ENCODE data around the gene NCAM2. TPM values are rescaled to one million over a fixed set of nuclear protein-coding genes. Genes with fewer than 3 reads are reported as not detected.

Gene NCAM2
- total and polyA plus RNA-seq, 2 of the 8 experiments (the other 6 are each of a cell fraction or from before 2014, with no cell fraction given): 0.14 to 1.1 TPM

DNA sequence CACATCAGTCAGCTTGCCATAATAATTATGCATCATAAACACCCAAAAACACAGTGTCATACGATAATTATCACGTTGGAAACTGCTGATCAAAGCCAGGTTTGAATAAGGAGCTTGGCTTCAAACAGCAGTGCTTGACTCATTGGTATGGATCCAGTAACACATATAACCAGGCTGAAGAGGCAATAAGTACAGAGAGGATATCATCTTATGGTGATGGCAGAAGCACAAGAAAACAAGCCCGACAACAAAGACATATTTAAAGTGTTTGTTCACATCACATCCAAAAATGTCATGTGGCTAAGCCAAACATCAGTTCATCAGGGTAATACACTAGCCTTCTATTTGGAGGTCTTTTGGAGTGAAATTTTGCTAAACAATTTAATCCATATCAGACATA lies 389.7 kb downstream of the NCAM2 start (continued):
- TF ChIP-seq, protein P1, sequence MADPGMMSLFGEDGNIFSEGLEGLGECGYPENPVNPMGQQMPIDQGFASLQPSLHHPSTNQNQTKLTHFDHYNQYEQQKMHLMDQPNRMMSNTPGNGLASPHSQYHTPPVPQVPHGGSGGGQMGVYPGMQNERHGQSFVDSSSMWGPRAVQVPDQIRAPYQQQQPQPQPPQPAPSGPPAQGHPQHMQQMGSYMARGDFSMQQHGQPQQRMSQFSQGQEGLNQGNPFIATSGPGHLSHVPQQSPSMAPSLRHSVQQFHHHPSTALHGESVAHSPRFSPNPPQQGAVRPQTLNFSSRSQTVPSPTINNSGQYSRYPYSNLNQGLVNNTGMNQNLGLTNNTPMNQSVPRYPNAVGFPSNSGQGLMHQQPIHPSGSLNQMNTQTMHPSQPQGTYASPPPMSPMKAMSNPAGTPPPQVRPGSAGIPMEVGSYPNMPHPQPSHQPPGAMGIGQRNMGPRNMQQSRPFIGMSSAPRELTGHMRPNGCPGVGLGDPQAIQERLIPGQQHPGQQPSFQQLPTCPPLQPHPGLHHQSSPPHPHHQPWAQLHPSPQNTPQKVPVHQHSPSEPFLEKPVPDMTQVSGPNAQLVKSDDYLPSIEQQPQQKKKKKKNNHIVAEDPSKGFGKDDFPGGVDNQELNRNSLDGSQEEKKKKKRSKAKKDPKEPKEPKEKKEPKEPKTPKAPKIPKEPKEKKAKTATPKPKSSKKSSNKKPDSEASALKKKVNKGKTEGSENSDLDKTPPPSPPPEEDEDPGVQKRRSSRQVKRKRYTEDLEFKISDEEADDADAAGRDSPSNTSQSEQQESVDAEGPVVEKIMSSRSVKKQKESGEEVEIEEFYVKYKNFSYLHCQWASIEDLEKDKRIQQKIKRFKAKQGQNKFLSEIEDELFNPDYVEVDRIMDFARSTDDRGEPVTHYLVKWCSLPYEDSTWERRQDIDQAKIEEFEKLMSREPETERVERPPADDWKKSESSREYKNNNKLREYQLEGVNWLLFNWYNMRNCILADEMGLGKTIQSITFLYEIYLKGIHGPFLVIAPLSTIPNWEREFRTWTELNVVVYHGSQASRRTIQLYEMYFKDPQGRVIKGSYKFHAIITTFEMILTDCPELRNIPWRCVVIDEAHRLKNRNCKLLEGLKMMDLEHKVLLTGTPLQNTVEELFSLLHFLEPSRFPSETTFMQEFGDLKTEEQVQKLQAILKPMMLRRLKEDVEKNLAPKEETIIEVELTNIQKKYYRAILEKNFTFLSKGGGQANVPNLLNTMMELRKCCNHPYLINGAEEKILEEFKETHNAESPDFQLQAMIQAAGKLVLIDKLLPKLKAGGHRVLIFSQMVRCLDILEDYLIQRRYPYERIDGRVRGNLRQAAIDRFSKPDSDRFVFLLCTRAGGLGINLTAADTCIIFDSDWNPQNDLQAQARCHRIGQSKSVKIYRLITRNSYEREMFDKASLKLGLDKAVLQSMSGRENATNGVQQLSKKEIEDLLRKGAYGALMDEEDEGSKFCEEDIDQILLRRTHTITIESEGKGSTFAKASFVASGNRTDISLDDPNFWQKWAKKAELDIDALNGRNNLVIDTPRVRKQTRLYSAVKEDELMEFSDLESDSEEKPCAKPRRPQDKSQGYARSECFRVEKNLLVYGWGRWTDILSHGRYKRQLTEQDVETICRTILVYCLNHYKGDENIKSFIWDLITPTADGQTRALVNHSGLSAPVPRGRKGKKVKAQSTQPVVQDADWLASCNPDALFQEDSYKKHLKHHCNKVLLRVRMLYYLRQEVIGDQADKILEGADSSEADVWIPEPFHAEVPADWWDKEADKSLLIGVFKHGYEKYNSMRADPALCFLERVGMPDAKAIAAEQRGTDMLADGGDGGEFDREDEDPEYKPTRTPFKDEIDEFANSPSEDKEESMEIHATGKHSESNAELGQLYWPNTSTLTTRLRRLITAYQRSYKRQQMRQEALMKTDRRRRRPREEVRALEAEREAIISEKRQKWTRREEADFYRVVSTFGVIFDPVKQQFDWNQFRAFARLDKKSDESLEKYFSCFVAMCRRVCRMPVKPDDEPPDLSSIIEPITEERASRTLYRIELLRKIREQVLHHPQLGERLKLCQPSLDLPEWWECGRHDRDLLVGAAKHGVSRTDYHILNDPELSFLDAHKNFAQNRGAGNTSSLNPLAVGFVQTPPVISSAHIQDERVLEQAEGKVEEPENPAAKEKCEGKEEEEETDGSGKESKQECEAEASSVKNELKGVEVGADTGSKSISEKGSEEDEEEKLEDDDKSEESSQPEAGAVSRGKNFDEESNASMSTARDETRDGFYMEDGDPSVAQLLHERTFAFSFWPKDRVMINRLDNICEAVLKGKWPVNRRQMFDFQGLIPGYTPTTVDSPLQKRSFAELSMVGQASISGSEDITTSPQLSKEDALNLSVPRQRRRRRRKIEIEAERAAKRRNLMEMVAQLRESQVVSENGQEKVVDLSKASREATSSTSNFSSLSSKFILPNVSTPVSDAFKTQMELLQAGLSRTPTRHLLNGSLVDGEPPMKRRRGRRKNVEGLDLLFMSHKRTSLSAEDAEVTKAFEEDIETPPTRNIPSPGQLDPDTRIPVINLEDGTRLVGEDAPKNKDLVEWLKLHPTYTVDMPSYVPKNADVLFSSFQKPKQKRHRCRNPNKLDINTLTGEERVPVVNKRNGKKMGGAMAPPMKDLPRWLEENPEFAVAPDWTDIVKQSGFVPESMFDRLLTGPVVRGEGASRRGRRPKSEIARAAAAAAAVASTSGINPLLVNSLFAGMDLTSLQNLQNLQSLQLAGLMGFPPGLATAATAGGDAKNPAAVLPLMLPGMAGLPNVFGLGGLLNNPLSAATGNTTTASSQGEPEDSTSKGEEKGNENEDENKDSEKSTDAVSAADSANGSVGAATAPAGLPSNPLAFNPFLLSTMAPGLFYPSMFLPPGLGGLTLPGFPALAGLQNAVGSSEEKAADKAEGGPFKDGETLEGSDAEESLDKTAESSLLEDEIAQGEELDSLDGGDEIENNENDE (IDR thresholded peaks at IDR 0.05; ENCODE audit: insufficient replicate concordance, low read length): no peak
- TF ChIP-seq KDM4A (IDR thresholded peaks at IDR 0.05; ENCODE audit: low read depth, low read length, severe bottlenecking) (no peak), ZNF274 (IDR thresholded peaks at IDR 0.05; ENCODE audit: borderline replicate concordance, extremely low read depth, low read length) (no peak)
